ENCODE measurements around the gene CDKAL1. TPM values are rescaled to one million over a fixed set of nuclear protein-coding genes. Genes with fewer than 3 reads are reported as not detected.
A peak's percentile ranks its signal among the peaks of the same experiment; 100 is the strongest.

Gene CDKAL1
- total RNA-seq, 1 donor from 2014 or later = 9.1 TPM

DNA sequence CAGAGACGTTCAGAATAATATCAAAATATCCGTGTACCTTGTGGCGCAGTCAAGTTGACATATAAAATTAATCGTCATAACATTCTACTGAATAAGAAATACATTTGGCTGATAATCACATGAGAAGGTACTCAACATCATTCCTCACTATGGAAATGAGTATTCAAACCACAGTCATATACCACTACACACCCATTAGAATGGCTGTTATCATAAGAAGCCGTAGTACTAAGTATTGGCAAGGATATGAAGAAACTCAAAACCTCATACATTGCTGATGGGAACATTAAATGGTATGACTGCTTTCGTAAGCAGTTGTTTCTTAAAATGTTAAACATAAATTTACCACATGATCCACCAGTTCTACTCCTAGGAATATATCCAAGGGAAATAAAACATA, 244.7 kb downstream of the CDKAL1 start:
- intact Hi-C loops (cut with micrococcal nuclease) = no loop called here
- no peak for DNase-seq
- TF ChIP-seq, protein P1, sequence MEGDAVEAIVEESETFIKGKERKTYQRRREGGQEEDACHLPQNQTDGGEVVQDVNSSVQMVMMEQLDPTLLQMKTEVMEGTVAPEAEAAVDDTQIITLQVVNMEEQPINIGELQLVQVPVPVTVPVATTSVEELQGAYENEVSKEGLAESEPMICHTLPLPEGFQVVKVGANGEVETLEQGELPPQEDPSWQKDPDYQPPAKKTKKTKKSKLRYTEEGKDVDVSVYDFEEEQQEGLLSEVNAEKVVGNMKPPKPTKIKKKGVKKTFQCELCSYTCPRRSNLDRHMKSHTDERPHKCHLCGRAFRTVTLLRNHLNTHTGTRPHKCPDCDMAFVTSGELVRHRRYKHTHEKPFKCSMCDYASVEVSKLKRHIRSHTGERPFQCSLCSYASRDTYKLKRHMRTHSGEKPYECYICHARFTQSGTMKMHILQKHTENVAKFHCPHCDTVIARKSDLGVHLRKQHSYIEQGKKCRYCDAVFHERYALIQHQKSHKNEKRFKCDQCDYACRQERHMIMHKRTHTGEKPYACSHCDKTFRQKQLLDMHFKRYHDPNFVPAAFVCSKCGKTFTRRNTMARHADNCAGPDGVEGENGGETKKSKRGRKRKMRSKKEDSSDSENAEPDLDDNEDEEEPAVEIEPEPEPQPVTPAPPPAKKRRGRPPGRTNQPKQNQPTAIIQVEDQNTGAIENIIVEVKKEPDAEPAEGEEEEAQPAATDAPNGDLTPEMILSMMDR (IDR thresholded peaks at IDR 0.05; ENCODE audit: borderline replicate concordance) = no peak
- no peak overlapping the region for H3K27ac ChIP-seq (replicated peaks)
- H3K36me3 ChIP-seq = peaks cover 15% of the 10 kb centered on the region
- no peaks in the 10 kb centered on the region for H3K9me3 ChIP-seq (replicated peaks)
- H3K4me1 ChIP-seq = no peaks in the 10 kb centered on the region
- H3K4me3 ChIP-seq = no peak overlapping the region
- no peaks in the 10 kb centered on the region for H3K27me3 ChIP-seq (ENCODE audit: low read depth)

DNA sequence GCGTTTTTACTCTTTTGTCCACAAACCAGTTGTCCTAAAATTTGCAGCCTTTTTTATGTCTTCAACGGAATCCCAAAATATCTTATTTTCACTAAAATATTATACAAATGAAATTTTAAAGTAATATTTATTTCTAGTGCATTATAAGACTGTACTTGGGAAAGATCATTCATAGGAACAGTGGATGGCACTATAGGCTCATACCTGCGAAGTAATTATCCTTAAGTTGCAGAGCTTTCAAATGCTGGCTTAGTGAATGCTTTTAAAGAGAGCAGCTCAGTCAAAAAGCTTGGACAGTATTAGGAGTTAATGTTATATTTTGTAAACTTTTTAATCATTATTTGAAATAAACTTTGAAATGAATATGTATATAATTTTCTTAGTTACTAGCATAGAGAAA, 254.9 kb downstream of the CDKAL1 start:
- intact Hi-C loops (cut with micrococcal nuclease) = no loop called here
- no peak for DNase-seq
- H3K4me1 ChIP-seq = peaks cover 6% of the 10 kb centered on the region
- no peaks in the 10 kb centered on the region for H3K27me3 ChIP-seq (ENCODE audit: low read depth)
- TF ChIP-seq, protein P1 (IDR thresholded peaks at IDR 0.05; ENCODE audit: borderline replicate concordance) = peak; percentile 57
- H3K36me3 ChIP-seq = no peaks in the 10 kb centered on the region
- no peaks in the 10 kb centered on the region for H3K9me3 ChIP-seq (replicated peaks)
- no peak overlapping the region for H3K4me3 ChIP-seq
- no peak overlapping the region for H3K27ac ChIP-seq (replicated peaks)

DNA sequence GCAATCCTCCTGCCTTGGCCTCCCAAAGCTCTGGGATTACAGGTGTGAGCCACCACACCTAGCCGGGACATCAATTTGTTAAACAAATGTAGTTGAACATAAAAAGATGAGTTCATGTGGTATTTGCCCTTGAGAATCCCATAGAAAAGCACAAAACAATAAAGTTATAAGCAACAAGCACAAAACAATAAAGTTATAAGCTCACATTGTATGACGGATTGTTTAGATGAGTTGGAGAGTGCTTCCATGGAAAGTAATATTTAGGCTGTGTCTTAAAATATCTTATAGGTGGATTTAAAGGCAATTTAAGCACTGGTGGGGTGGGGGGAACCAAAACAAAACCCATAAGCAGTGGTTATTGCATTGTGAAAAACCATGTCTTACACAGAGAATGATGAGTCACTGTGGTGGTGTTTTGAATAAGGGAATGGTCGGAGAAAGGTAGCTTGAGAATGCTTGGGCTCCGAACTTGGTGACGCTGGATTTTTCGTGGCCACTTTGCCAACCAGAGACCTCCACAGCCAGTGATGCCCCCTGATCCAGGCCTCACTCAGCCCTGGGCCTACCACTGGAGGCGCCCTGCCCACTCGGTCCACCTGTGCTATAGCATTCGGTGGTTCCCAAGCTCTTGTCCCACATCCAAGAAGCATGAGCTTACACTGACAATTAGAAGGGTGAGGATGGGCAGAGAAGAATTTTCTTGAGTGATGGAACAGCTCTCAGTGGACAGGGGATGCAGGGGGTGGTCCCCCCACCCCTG, 256.0 kb downstream of the CDKAL1 start:
- Histone ChIP-seq H3K27ac (replicated peaks) (no peak overlapping the region), H3K36me3 (no peaks in the 10 kb centered on the region), H3K9me3 (replicated peaks) (no peaks in the 10 kb centered on the region), H3K4me3 (no peak overlapping the region), H3K4me1 (peaks cover 6% of the 10 kb centered on the region), H3K27me3 (ENCODE audit: low read depth) (no peaks in the 10 kb centered on the region)
- intact Hi-C loops (cut with micrococcal nuclease) = no loop called here
- no peak for DNase-seq
- TF ChIP-seq, protein P1 (IDR thresholded peaks at IDR 0.05; ENCODE audit: borderline replicate concordance) = no peak

DNA sequence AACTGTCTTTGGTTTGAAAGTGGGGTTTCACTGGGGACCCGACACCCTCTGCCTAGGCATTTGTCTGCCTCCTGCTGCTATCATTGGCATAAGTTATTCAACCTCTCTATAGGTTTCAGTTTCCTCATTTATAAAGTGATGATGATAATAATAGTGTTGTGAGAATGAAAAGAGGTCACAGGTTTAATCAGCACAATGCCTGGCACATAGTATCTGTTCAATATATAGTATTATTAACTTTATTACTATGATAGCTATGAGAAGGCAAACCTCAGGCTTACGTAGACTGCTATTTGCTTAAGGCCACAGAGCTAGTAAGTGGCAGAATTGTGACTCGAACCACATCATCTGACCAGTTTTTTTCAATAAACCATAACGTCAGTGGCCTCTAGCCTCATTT, 256.8 kb downstream of the CDKAL1 start:
- DNase-seq = no peak
- Histone ChIP-seq H3K27me3 (ENCODE audit: low read depth) (no peaks in the 10 kb centered on the region), H3K27ac (replicated peaks) (no peak overlapping the region), H3K4me1 (peaks cover 6% of the 10 kb centered on the region), H3K4me3 (no peak overlapping the region), H3K36me3 (no peaks in the 10 kb centered on the region), H3K9me3 (replicated peaks) (no peaks in the 10 kb centered on the region)
- TF ChIP-seq, protein P1 (IDR thresholded peaks at IDR 0.05; ENCODE audit: borderline replicate concordance) = no peak
- intact Hi-C loops (cut with micrococcal nuclease) = no loop called here

DNA sequence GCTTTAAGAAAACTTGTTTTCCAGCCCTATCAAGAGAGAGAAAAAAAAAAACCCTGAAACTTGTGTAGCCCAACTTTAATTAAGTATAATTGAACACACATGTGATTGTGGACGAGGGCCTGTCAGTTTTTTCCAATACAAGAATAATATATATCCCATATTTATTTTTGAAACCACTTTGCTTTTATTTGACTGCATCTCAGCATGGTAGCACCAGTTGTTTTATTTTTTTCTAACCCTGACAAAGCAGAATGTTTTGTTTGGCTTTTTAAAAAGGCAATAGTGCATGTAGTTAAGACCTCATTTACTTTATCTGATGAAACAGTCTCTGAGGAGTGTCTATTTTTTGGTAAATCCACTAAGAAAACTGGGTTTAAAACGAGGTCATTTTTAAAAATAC, 257.7 kb downstream of the CDKAL1 start:
- TF ChIP-seq, protein P1 (IDR thresholded peaks at IDR 0.05; ENCODE audit: borderline replicate concordance) = no peak
- intact Hi-C loops (cut with micrococcal nuclease) = no loop called here
- Histone ChIP-seq H3K9me3 (replicated peaks) (no peaks in the 10 kb centered on the region), H3K27ac (replicated peaks) (no peak overlapping the region), H3K4me3 (no peak overlapping the region), H3K36me3 (no peaks in the 10 kb centered on the region), H3K4me1 (peaks cover 6% of the 10 kb centered on the region), H3K27me3 (ENCODE audit: low read depth) (no peaks in the 10 kb centered on the region)
- DNase-seq = no peak
